Measurements from ENCODE around the gene CD83.
"Not testable (repeated sequence)": the region's sequence is repeated elsewhere in the genome, so short reads cannot be mapped to it uniquely, and the experiment has no call there.

CD83 gene

DNA sequence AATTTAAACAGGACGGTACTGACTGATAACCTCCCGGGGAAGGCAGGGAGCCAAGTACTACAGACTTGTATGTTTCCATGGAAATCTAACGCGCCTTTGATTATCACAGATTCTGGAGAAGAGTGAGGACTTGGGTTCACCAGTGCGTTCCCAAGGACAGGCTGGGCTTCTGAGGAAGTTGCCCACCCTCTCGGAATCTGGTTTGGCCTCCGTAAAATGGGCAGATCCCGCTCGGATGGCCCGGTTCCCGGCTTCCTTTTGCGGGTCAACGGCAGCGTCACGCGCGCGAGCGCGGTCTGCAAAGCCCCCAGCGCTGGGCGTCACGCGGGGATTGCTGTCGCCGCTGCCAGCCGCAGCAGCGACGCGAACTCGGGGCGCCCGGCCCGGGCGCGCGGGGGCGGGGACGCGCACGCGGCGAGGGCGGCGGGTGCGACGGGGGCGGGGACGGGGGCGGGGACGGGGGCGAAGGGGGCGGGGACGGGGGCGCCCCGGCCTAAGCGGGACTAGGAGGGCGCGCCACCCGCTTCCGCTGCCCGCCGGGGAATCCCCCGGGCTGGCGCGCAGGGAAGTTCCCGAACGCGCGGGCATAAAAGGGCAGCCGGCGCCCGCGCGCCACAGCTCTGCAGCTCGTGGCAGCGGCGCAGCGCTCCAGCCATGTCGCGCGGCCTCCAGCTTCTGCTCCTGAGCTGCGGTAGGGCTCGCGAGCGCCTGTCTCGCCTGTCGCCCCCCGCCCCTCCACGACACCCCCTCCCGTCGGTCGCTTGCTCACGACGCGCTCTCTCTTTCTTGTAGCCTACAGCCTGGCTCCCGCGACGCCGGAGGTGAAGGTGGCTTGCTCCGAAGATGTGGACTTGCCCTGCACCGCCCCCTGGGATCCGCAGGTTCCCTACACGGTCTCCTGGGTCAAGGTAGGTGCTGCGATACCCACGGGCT, at the start of gene CD83:
Gene CD83 (plus strand): TSS at position 615 of the 933 bp plus-strand sequence. CDS start 40 bp downstream, at position 655.
- peak; percentile 88 for DNase-seq

GRCh38 chr6:14068133-14068532, 49.4 kb upstream of the CD83 start:
- DNase-seq, result no peak

DNA sequence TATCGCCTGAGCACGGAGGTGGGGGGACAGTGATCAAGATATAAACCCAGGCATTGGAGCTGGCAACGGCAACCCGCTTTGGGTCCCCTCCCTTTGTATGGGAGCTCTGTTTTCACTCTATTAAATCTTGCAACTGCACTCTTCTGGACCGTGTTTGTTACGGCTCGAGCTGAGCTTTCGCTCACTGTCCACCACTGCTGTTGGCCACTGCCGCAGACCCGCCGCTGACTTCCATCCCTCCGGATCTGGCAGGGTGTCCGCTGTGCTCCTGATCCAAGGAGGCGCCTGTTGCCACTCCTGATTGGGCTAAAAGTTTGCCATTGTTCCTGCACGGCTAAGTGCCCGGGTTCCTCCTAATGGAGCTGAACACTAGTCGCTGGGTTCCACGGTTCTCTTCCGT, 48.9 kb upstream of the CD83 start:
- no peak for DNase-seq

DNA sequence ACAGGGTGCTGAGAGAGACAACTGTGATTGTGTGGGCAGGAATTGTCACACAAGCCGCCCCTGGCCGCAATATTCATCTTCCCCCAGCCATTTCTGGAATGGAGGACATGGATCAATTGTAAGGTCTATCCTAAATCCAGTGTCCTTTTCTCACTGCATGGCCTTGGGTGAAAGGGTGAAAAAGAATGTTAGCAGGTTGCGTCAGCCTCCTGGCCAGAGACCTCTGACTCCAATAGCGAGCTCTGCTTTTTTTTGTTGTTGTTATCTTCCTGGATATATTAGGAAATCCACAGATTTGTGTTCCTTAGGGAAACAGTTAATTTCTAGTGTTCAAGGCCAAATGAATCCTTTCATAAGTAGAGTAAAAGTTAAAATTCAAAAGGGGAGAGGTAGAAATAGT, 47.1 kb upstream of the CD83 start:
- no peak for DNase-seq

DNA sequence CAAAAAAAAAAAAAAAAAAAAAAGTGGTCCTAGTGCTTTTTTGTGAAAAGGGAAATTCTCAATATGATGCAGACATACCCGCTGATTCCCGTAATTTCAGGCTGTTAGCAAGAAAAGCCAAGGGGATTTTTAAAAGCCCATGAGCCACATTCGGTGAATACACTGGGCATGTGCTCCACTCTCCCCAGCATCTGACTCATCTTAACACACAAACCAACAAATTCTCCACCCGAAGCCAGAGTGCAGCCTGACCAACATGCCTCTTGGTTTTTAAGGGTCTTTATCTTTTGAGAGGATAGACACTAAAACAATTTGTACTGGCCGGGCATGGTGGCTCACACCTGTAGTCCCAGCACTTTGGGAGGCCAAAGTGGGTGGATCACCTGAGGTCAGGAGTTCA, 45.5 kb upstream of the CD83 start:
- DNase-seq, result no peak

- DNase-seq, result not testable (repeated sequence)
Measured at GRCh38 chr6:14073561-14074354, 43.8 kb upstream of the CD83 start.

DNA sequence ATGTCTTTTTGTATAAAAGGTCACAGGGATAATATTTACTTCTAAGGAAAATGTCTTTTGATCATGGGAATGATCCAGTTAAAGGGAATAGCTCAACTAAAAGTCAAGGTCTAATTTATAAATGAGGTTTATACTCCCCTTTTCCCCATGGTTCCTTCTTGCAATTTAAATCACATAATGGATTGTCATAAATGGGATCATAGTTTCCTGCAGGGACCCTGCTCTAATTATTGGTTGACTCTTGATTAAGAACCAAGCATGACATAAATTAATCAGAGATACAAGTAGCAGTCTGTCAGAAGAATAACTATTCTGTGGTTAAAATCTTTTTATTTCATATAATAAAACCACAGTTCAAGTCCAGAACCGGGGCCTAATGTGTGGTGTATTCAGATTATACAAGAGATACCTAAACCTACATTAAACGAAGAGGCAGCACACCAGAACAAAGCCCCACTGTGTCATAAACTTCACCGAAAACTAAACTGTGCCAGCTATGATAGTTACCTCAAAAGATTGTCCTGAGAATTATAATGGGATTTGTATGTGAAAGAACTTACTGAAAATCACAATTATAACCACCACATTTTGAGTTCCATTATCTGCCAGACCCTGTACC, 43.0 kb upstream of the CD83 start:
- DNase-seq, result no peak

- DNase-seq, result peak; percentile 24
Measured at GRCh38 chr6:14075095-14075503, 42.5 kb upstream of the CD83 start.

DNA sequence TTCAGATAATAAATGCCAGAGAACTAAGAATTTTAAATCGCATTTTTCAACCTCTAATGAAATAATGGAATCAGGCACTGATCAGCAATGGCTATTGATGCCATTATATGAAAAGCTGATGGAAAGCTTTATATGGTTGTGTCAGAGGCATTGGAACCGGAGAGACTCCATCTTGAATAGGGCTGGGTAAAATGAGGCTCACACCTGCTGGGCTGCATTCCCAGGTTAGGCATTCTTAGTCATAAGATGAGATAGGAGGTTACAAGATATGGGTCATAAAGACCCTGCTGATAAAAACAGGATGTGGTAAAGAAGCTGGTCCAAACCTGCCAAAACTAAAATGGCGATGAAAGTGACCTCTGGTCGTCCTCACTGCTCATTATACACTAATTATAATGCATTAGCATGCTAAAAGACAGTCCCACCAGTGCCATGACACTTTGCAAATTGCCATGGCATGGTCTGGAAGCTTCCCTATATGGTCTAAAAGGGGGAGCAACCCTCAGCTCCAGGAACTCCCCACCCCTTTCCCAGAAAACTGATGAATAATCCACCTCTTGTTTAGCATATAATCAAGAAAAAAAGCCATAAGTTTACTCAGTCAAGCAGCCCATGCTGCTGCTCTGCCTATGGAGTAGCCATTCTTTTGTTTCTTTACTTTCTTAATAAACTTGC, 40.2 kb upstream of the CD83 start:
- no peak for DNase-seq

GRCh38 chr6:14079433-14079832, 38.1 kb upstream of the CD83 start:
- DNase-seq, result no peak

GRCh38 chr6:14079971-14080370, 37.6 kb upstream of the CD83 start:
- DNase-seq, result no peak

- DNase-seq, result no peak
Measured at GRCh38 chr6:14081126-14081525, 36.4 kb upstream of the CD83 start.

DNA sequence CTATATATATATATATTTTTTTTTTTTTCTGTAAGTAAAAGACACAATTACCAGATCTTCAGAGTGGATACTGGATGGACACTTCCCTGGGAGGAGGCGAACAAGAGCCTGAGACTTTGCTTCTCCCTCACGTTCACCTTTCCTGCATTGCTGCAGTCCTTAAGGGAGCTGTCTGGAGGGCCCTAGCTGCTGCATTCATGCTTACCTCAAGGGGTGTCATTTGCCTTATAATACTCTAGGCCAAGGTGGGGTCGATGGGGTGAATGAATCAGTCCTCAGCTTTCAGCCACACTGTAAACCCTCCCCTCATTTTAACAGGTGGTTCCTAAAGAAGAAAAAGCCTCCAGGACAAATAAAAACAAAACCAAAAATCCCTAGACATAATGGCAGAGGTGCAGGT, 34.8 kb upstream of the CD83 start:
- no peak for DNase-seq

DNA sequence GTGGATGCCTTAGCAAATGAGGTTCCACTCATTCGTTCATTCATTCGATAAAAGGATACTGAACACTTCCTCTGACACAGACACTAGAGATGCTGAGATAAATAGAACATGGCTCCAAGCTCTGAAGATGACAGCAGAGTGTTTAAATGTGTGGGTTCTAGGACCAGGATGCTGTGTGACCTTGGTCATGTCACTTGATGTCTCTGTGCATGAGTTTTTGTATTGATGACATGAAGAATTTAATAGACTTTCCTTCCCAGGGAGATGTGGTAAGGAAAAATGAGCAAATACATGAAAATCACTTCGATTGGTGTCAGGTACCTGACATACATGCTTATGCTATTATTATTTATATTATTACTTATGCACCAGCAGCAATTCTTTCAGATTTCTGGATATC, 34.3 kb upstream of the CD83 start:
- DNase-seq, result no peak

GRCh38 chr6:14083751-14084150, 33.8 kb upstream of the CD83 start:
- no peak for DNase-seq

GRCh38 chr6:14084388-14084787, 33.2 kb upstream of the CD83 start:
- DNase-seq, result no peak

DNA sequence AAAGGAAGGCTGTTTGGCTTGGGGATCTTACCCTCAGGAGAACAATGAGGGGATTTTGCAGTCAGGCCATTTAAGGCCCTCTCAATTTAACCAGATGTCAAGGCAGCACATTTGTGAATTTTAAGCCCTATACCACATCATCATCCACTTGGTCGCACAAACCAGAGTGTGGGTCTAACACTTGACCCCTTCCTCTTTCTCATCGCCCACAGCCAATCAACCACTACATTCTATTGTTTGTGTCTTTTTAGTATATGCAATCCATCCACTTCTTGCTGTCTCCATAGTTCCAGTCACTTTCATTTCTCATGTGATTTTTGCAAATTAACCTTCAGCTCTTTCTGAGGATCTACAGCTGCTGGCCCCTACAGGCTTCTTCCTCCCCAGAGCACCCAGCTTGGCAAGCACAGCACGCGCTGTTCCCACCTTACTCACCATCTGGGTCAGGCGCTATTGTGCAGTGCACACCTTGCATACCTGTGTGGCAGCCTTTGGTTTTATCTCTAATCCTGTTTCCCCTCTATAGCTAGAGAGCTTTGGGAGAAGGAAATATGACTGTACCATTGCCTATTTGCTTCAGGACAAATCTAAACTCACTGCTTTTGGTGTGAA, 32.3 kb upstream of the CD83 start:
- no peak for DNase-seq

- no peak for DNase-seq
Measured at GRCh38 chr6:14086701-14087100, 30.9 kb upstream of the CD83 start.

GRCh38 chr6:14088600-14089192, 28.9 kb upstream of the CD83 start:
- DNase-seq, result no peak

DNA sequence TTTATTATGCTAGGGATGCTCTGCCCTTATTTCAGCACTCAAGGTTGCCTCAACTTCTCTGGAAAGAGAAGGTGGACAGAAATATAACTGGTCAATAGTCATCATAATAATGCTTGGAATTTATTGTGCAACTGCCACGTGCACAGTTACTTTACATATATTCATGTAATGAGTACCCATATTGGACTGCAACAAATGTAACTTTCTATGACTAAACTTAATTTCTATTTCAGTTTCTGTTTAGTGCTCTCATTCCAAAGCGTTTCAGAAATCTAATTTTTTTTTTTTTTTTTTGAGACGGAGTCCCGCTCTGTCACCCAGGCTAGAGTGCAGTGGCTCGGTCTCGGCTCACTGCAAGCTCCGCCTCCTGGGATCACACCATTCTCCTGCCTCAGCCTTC, 28.3 kb upstream of the CD83 start:
- no peak for DNase-seq

DNA sequence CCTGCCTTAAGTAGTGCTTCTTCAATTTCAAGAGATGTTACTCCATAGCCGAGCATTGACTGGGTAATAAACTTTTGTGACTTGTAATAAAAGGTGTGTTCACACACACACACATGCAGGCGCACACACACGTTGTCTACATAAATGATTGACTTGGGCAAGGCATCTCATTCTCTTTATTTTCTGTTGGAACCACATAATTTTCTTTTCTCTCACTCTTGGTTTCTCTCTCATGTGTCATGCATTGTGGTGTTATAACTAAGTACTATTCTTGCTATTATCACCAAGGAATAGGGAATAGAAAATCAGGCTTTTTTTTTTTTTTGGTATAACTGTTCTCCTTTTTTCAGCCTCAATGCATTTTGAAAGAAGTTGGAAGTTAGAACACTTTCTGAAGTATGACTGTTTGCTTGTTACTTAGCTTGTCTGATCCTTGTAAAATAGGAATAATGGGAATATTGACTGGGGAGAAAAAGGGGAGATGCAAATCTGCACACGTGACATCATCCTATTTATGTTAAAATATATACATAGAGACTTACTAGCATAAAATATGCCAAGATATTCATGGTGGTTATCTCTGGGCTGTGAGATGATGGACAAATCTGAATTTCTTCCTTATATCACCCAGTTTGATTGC, 26.1 kb upstream of the CD83 start:
- DNase-seq, result no peak

GRCh38 chr6:14092316-14092715, 25.3 kb upstream of the CD83 start:
- no peak for DNase-seq

Data from activated T-cell treated with anti-CD3 and anti-CD28 coated beads, Interleukin-2, amount 50 U/mL, for 1 hour (primary cell).